Stimulated activated CD4-positive, alpha-beta T cell treated with anti-CD3 and anti-CD28 coated beads, Interleukin-2, amount 100 ng/mL, for 48 hours (primary cell): ENCODE measurements around the gene HS3ST4.
"Not testable (repeated sequence)": the region's sequence is repeated elsewhere in the genome, so short reads cannot be mapped to it uniquely, and the experiment has no call there.

ENCODE experiments used
- DNase-seq, 2 donors: peaks; one replicate each; pipeline ENCODE4 v3.0.0-alpha.2; 2020

HS3ST4 gene

GRCh38 chr16:26016989-26017388, 325.2 kb downstream of the HS3ST4 start:
- DNase-seq, result no peak

- DNase-seq, result no peak
Measured at GRCh38 chr16:26019381-26020242, 327.9 kb downstream of the HS3ST4 start.

- DNase-seq, result no peak
Measured at GRCh38 chr16:26026709-26027450, 335.1 kb downstream of the HS3ST4 start.

- DNase-seq, result no peak
Measured at GRCh38 chr16:26031286-26031685, 339.5 kb downstream of the HS3ST4 start.

GRCh38 chr16:26032661-26033060, 340.9 kb downstream of the HS3ST4 start:
- DNase-seq, result not testable (repeated sequence)

- DNase-seq, result no peak
Measured at GRCh38 chr16:26041952-26042668, 350.4 kb downstream of the HS3ST4 start.

GRCh38 chr16:26050472-26050871, 358.7 kb downstream of the HS3ST4 start:
- DNase-seq, result no peak

GRCh38 chr16:26051063-26051462, 359.3 kb downstream of the HS3ST4 start:
- no peak for DNase-seq

- DNase-seq, result no peak
Measured at GRCh38 chr16:26053889-26054288, 362.1 kb downstream of the HS3ST4 start.

GRCh38 chr16:26058326-26058725, 366.6 kb downstream of the HS3ST4 start:
- DNase-seq, result no peak

GRCh38 chr16:26070302-26071100, 378.7 kb downstream of the HS3ST4 start:
- DNase-seq, result no peak

GRCh38 chr16:26071101-26071866, 379.5 kb downstream of the HS3ST4 start:
- DNase-seq, result no peak

GRCh38 chr16:26078716-26079355, 387.1 kb downstream of the HS3ST4 start:
- no peak for DNase-seq

- DNase-seq, result no peak
Measured at GRCh38 chr16:26087091-26087490, 395.3 kb downstream of the HS3ST4 start.

GRCh38 chr16:26091511-26091910, 399.8 kb downstream of the HS3ST4 start:
- DNase-seq, result no peak

GRCh38 chr16:26098206-26098605, 406.4 kb downstream of the HS3ST4 start:
- not testable (repeated sequence) for DNase-seq

- DNase-seq, result no peak
Measured at GRCh38 chr16:26102369-26102768, 410.6 kb downstream of the HS3ST4 start.

GRCh38 chr16:26108836-26109505, 417.2 kb downstream of the HS3ST4 start:
- DNase-seq, result no peak

GRCh38 chr16:26111900-26112299, 420.1 kb downstream of the HS3ST4 start:
- DNase-seq, result no peak

- DNase-seq, result no peak
Measured at GRCh38 chr16:26118575-26118974, 426.8 kb downstream of the HS3ST4 start.

GRCh38 chr16:26120729-26121128, 429.0 kb downstream of the HS3ST4 start:
- DNase-seq, result no peak
